ENCODE data around the gene CRY2. TPM values are rescaled to one million over a fixed set of nuclear protein-coding genes. Genes with fewer than 3 reads are reported as not detected.

CRY2 gene
- total and polyA plus RNA-seq, 8 donors, result 26.6 to 42.3 (median 31.2) TPM

GRCh38 chr11:45850446-45850845 is 3.2 kb downstream of the CRY2 start:
- no peaks in the 10 kb centered on the region for H3K9me3 ChIP-seq
- H3K4me1 ChIP-seq, result peaks cover 19 to 60% of the 10 kb centered on the region in 2 donors
- ATAC-seq (no peak), DNase-seq (no peak)
- no peak overlapping the region for H3K4me3 ChIP-seq
- TF ChIP-seq CTCF (IDR thresholded peaks at IDR 0.05), result no peak
- no peaks in the 10 kb centered on the region for H3K27me3 ChIP-seq
- intact Hi-C loops (cut with DNase I), result no loop called here
- H3K36me3 ChIP-seq, result peaks cover 0 to 5% of the 10 kb centered on the region in 2 donors
- no peak overlapping the region for H3K27ac ChIP-seq

GRCh38 chr11:45851228-45851627 is 4.0 kb downstream of the CRY2 start:
- no peak for TF ChIP-seq CTCF (IDR thresholded peaks at IDR 0.05)
- Histone ChIP-seq H3K36me3 (peaks cover 0 to 11% of the 10 kb centered on the region in 2 donors), H3K27me3 (no peaks in the 10 kb centered on the region), H3K27ac (no peak overlapping the region), H3K9me3 (no peaks in the 10 kb centered on the region), H3K4me3 (no peak overlapping the region), H3K4me1 (peaks cover 24 to 59% of the 10 kb centered on the region in 2 donors)
- DNase-seq, result no peak
- intact Hi-C loops (cut with DNase I), result no loop called here
- ATAC-seq, result no peak

GRCh38 chr11:45852018-45852711 is 4.9 kb downstream of the CRY2 start:
- Histone ChIP-seq H3K36me3 (peaks cover 0 to 20% of the 10 kb centered on the region in 2 donors), H3K9me3 (no peaks in the 10 kb centered on the region), H3K27me3 (no peaks in the 10 kb centered on the region), H3K27ac (no peak overlapping the region), H3K4me1 (peaks cover 26 to 56% of the 10 kb centered on the region in 2 donors), H3K4me3 (no peak overlapping the region)
- TF ChIP-seq CTCF (IDR thresholded peaks at IDR 0.05), result no peak
- DNase-seq (no peak), ATAC-seq (no peak)
- intact Hi-C loops (cut with DNase I), result no loop called here

- intact Hi-C loops (cut with DNase I), result no loop called here
- Histone ChIP-seq H3K27me3 (no peaks in the 10 kb centered on the region), H3K27ac (no peak overlapping the region), H3K9me3 (no peaks in the 10 kb centered on the region), H3K36me3 (peaks cover 0 to 26% of the 10 kb centered on the region in 2 donors), H3K4me3 (no peak overlapping the region), H3K4me1 (peaks cover 32 to 62% of the 10 kb centered on the region in 2 donors)
- ATAC-seq (no peak), DNase-seq (no peak)
- TF ChIP-seq CTCF (IDR thresholded peaks at IDR 0.05), result no peak
Measured at GRCh38 chr11:45852712-45853101, 5.4 kb downstream of the CRY2 start.

GRCh38 chr11:45853332-45854219 is 6.3 kb downstream of the CRY2 start:
- TF ChIP-seq CTCF (IDR thresholded peaks at IDR 0.05), result no peak
- intact Hi-C loops (cut with DNase I), result no loop called here
- H3K27ac ChIP-seq, result no peak overlapping the region
- no peak for ATAC-seq
- no peak for DNase-seq
- no peaks in the 10 kb centered on the region for H3K27me3 ChIP-seq
- H3K36me3 ChIP-seq, result peaks cover 0 to 32% of the 10 kb centered on the region in 2 donors
- H3K9me3 ChIP-seq, result no peaks in the 10 kb centered on the region
- no peak overlapping the region for H3K4me3 ChIP-seq
- peaks cover 39 to 62% of the 10 kb centered on the region in 2 donors for H3K4me1 ChIP-seq

All from left lung (tissue), 10 donors.